K562 (cell line): Measurements from ENCODE around the gene MTLN. TPM values are rescaled to one million over a fixed set of nuclear protein-coding genes. Genes with fewer than 3 reads are reported as not detected.
A peak's percentile ranks its signal among the peaks of the same experiment; 100 is the strongest.

ENCODE experiments used
- BMI1 ChIP-seq: fragments of 150-350 bp; IDR thresholded peaks from 2 replicates; pipeline ENCODE4 v1.6.1; 2014; ENCODE audit warnings: low read length
- C11orf30 ChIP-seq: fragments of 450-650 bp; IDR thresholded peaks from 2 replicates; pipeline ENCODE4 v1.6.1; 2016; ENCODE audit warnings: low read depth, mild to moderate bottlenecking
- CREB1 ChIP-seq, 2 experiments: sonication (generic) in 1 of 2; formaldehyde crosslinking in 1 of 2; IDR thresholded peaks; 2 replicates each; pipeline versions ENCODE4 v1.6.1 to v1.8.0; 2012 to 2022; ENCODE audit warnings: inconsistent platforms in 1 of 2, mild to moderate bottlenecking in 1 of 2, missing genetic modification reagents in 1 of 2, moderate library complexity in 1 of 2
- KAT8 ChIP-seq: fragments of 450-650 bp; IDR thresholded peaks from 2 replicates; pipeline ENCODE4 v1.6.1; 2016; ENCODE audit warnings: low read depth, mild to moderate bottlenecking
- KDM5B ChIP-seq: fragments of 200-600 bp; sonication (generic); IDR thresholded peaks from 2 replicates; pipeline ENCODE4 v1.6.1; 2012; ENCODE audit warnings: low read depth, mild to moderate bottlenecking, moderate library complexity, low read length, control low read depth, inconsistent platforms; ENCODE audit not compliant: insufficient replicate concordance
- MAFG ChIP-seq: fragments of 450-650 bp; conservative IDR thresholded peaks from 2 replicates; pipeline ENCODE4 v1.6.1; 2016; ENCODE audit warnings: missing genetic modification characterization, missing compliant biosample characterization
- MYC ChIP-seq, 2 experiments: fragments of 250-450 bp in 1 of 2; sonication (Bioruptor Pico) in 1 of 2; IDR thresholded peaks; 2 replicates each; pipeline versions ENCODE4 v1.5.1 to v1.6.1; 2012 to 2021; ENCODE audit warnings: low read depth in 2 of 2, borderline replicate concordance in 1 of 2, improper control_type of control experiment in 1 of 2, low read length in 1 of 2, mild to moderate bottlenecking in 1 of 2, moderate library complexity in 1 of 2
- NFE2L1 ChIP-seq: fragments of 450-650 bp; IDR thresholded peaks from 2 replicates; pipeline ENCODE4 v1.6.1; 2016; ENCODE audit warnings: missing genetic modification characterization, low read depth, mild to moderate bottlenecking, missing compliant biosample characterization, moderate library complexity, borderline replicate concordance
- RFX1 ChIP-seq: fragments of 450-650 bp; IDR thresholded peaks from 2 replicates; pipeline ENCODE4 v1.6.1; 2016; ENCODE audit warnings: mild to moderate bottlenecking, moderate library complexity
- TAF9B ChIP-seq: fragments of 450-650 bp; IDR thresholded peaks from 2 replicates; pipeline ENCODE4 v1.6.1; 2018; ENCODE audit warnings: mild to moderate bottlenecking; ENCODE audit not compliant: partially characterized antibody
- polyA plus RNA-seq, 8 experiments: library from polyadenylated mRNA; depleted of rRNA in 4 of 8; stranded (reverse) in 5 of 8; unstranded in 3 of 8; fragments of >200 nt; fragmentation: Nextera tagmentation in 2 of 8; fragmentation: Illumina TruSeq in 1 of 8; extraction: Ambion mirVana in 2 of 8; extraction: Trizol in 1 of 8; gene quantifications; 2 replicates each; pipeline versions ENCODE4 v1.2.1 to v1.2.3, GENCODE V29; 2011 to 2014; ENCODE audit warnings: inconsistent platforms in 1 of 8, missing spikeins in 1 of 8
- total RNA-seq, 7 experiments: library from RNA; depleted of rRNA in 6 of 7; stranded (reverse); fragments of >200 nt in 6 of 7; fragmentation: Illumina TruSeq in 2 of 7; extraction: Trizol in 2 of 7; gene quantifications; 2 replicates each; pipeline versions ENCODE4 v1.2.1 to v1.2.3, GENCODE V29; 2011 to 2021; ENCODE audit warnings: low replicate concordance in 1 of 7
- TF ChIP-seq, protein P1 (sequence below): fragments of 450-650 bp; formaldehyde crosslinking; IDR thresholded peaks from 2 replicates; pipeline ENCODE4 v1.4.0; 2022; ENCODE audit warnings: missing genetic modification characterization
- TF ChIP-seq, protein P2 (sequence below): fragments of 250-450 bp; sonication (Bioruptor Pico); IDR thresholded peaks from 2 replicates; pipeline ENCODE4 v1.9.0; 2021; ENCODE audit warnings: mild to moderate bottlenecking, inconsistent platforms
- TF ChIP-seq, protein P3 (sequence below), 2 experiments: fragments of 450-650 bp; conservative IDR thresholded peaks; 2 replicates each; pipeline ENCODE4 v1.6.1; 2017; ENCODE audit warnings: mild to moderate bottlenecking in 2 of 2, moderate library complexity in 2 of 2

MTLN gene
- total and polyA plus RNA-seq, 9 of the 15 experiments (the other 6 are each of a cell fraction or from before 2014, with no cell fraction given) = 7.3 to 129 (median 39.4) TPM

DNA sequence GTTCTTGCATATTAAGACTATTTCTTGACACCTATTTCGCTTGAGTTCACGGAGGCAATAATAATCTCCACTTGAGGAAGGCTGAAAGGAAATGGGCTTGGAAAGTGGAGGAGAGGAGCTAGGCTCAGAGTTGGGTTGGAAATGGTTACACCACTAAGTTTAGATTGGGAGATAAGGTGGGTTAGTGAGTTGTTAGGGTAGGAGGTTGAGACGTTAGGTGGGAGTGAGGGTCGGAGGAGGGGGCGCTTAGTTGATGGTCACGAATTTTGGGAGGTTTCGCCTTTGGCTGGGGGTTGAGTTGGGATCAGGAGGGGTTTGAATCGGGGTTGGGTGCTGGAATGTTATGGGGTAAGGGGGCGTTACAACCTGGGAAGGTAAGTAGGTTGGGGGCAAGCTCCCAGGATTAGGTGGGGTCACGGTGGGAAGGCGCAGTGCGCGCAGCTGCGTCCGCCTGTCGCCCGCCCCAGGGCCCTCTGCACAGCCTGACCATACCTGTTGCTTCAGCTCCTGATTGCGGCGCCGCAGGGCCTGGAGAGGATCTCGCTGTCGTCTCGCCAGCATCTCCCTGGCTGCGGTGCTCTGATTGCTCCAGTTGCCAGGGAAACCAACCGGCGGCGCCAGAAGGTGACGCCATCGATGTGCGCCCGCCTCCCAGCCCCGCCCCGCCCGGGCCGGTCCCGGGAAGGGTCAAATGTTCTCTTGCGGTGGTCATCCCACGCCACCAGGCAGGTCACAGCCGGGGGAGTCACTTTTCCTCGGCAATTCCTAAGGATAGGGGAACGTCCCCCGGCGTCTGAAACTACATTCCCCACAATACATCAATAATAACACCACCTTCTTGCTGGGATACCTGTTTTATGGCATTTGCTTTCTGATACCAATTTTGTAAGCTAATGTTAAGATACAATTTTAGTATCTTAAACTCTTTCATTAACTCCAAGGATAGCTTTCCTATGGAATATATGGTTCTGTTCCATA, 7.7 kb downstream of the MTLN start, which contains the start of gene NPHP1 (continued):
- TF ChIP-seq, protein P1, sequence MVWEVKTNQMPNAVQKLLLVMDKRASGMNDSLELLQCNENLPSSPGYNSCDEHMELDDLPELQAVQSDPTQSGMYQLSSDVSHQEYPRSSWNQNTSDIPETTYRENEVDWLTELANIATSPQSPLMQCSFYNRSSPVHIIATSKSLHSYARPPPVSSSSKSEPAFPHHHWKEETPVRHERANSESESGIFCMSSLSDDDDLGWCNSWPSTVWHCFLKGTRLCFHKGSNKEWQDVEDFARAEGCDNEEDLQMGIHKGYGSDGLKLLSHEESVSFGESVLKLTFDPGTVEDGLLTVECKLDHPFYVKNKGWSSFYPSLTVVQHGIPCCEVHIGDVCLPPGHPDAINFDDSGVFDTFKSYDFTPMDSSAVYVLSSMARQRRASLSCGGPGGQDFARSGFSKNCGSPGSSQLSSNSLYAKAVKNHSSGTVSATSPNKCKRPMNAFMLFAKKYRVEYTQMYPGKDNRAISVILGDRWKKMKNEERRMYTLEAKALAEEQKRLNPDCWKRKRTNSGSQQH (CRISPR knock-in tag) = no peak
- TF ChIP-seq MYC (IDR thresholded peaks at IDR 0.05; ENCODE audit: low read depth, low read length) (peak; percentile 66), MYC (CRISPR knock-in tag; IDR thresholded peaks at IDR 0.05; ENCODE audit: borderline replicate concordance, low read depth) (no peak), MAFG (tag) (no peak), BMI1 (peak; percentile 85), C11orf30 (peak; percentile 74), RFX1 (peak; percentile 96), KDM5B (peak; percentile 75), KAT8 (no peak), CREB1 (IDR thresholded peaks at IDR 0.05) (peak; percentile 97), CREB1 (CRISPR knock-in tag; IDR thresholded peaks at IDR 0.05) (peak; percentile 98), NFE2L1 (tag) (no peak), TAF9B (peak; percentile 14)
- TF ChIP-seq, protein P2, sequence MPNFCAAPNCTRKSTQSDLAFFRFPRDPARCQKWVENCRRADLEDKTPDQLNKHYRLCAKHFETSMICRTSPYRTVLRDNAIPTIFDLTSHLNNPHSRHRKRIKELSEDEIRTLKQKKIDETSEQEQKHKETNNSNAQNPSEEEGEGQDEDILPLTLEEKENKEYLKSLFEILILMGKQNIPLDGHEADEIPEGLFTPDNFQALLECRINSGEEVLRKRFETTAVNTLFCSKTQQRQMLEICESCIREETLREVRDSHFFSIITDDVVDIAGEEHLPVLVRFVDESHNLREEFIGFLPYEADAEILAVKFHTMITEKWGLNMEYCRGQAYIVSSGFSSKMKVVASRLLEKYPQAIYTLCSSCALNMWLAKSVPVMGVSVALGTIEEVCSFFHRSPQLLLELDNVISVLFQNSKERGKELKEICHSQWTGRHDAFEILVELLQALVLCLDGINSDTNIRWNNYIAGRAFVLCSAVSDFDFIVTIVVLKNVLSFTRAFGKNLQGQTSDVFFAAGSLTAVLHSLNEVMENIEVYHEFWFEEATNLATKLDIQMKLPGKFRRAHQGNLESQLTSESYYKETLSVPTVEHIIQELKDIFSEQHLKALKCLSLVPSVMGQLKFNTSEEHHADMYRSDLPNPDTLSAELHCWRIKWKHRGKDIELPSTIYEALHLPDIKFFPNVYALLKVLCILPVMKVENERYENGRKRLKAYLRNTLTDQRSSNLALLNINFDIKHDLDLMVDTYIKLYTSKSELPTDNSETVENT (CRISPR knock-in tag) = no peak
- TF ChIP-seq, protein P3, sequence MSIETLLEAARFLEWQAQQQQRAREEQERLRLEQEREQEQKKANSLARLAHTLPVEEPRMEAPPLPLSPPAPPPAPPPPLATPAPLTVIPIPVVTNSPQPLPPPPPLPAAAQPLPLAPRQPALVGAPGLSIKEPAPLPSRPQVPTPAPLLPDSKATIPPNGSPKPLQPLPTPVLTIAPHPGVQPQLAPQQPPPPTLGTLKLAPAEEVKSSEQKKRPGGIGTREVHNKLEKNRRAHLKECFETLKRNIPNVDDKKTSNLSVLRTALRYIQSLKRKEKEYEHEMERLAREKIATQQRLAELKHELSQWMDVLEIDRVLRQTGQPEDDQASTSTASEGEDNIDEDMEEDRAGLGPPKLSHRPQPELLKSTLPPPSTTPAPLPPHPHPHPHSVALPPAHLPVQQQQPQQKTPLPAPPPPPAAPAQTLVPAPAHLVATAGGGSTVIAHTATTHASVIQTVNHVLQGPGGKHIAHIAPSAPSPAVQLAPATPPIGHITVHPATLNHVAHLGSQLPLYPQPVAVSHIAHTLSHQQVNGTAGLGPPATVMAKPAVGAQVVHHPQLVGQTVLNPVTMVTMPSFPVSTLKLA (conservative IDR thresholded peaks at IDR 0.05) = peak in 1 of 2 experiments; percentile 65; a peak in 2 of 4 replicates
